H7 (cell line): Measurements from ENCODE around the gene NDUFS4. TPM values are rescaled to one million over a fixed set of nuclear protein-coding genes. Genes with fewer than 3 reads are reported as not detected.

ENCODE experiments used
- DNase-seq: peaks from one replicate; pipeline ENCODE4 v3.0.0; 2012
- H3K27me3 ChIP-seq: 2 replicates; pipeline ENCODE4 v1.6.0; 2011; ENCODE audit warnings: mild to moderate bottlenecking, low read length; ENCODE audit not compliant: control insufficient read depth, insufficient read depth
- H3K36me3 ChIP-seq: replicated peaks from 2 replicates; pipeline ENCODE4 v1.5.1; 2011; ENCODE audit warnings: low read length; ENCODE audit not compliant: control insufficient read depth, insufficient read depth
- H3K4me3 ChIP-seq: 2 replicates; pipeline ENCODE4 v1.5.1; 2011; ENCODE audit warnings: low read depth, mild to moderate bottlenecking, control low read depth, low read length, moderate library complexity; ENCODE audit not compliant: insufficient read depth
- total RNA-seq: library from RNA; depleted of rRNA; stranded (reverse); fragments of >200 nt; shearing (Covaris generic); gene quantifications from 2 replicates; pipeline ENCODE4 v1.2.3, GENCODE V29; 2014; rRNA removed

Gene NDUFS4
- total RNA-seq, 1 experiment from 2014 or later = 106 TPM

DNA sequence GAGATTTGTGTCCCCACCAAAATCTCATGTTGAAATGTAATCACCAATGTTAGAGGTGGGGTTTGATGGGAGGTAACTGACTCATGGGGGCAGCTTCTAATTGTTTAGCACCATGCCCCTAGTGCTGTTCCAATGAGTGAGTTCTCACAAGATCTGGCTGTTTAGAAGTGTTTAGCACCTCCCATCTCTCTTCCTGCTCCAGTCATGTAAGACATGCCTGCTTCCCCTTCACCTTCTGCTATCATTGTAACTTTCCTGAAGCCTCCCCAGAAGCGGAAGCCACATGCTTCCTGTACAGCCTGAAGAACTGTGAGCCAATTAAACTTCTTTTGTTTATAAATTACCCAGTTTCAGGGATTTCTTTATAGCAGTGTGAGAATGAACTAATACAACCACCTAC, 170.5 kb downstream of the NDUFS4 start:
- no peak overlapping the region for H3K4me3 ChIP-seq
- no peak for DNase-seq

More for the DNA sequence above, 170.5 kb downstream of the NDUFS4 start:
- Histone ChIP-seq H3K36me3 (no peaks in the 10 kb centered on the region), H3K27me3 (no peaks in the 10 kb centered on the region)

Other genes starting within 250 kb of the NDUFS4 start
- gene FST, start 80.0 kb upstream of the NDUFS4 start, total RNA-seq = 15.9 and 20.8 TPM in 2 replicates